Natural killer cell (primary cell): ENCODE measurements around the gene KCNH1. TPM values are rescaled to one million over a fixed set of nuclear protein-coding genes. Genes with fewer than 3 reads are reported as not detected.

Source experiments
- ATAC-seq, 3 donors: fragments of 150-1000 bp in 2 of 3; fragments of 200-7000 bp in 1 of 3; cut with Tn5 transposase; 1 replicate in 1 of 3; 2 replicates in 2 of 3; pipeline ENCODE4 v1.10.0; 2021; ENCODE audit warnings: mild to moderate bottlenecking in 2 of 3, moderate library complexity in 2 of 3
- DNase-seq, 2 donors: peaks; one replicate each; pipeline versions ENCODE4 v3.0.0 to v3.0.0-alpha.2; 2013 to 2021; ENCODE audit warnings: mixed read lengths in 1 of 2
- H3K27ac ChIP-seq: one replicate; pipeline ENCODE4 v1.5.1; 2013; ENCODE audit warnings: mild to moderate bottlenecking, low read length
- H3K27me3 ChIP-seq: one replicate; pipeline ENCODE4 v1.6.1; 2013; ENCODE audit warnings: low read length; ENCODE audit not compliant: control insufficient read depth, insufficient read depth
- H3K36me3 ChIP-seq: one replicate; pipeline ENCODE4 v1.6.1; 2013; ENCODE audit warnings: low read length; ENCODE audit not compliant: control insufficient read depth, insufficient read depth
- H3K4me1 ChIP-seq: one replicate; pipeline ENCODE4 v1.6.1; 2013; ENCODE audit warnings: low read length; ENCODE audit not compliant: control insufficient read depth, insufficient read depth
- H3K4me3 ChIP-seq: one replicate; pipeline ENCODE4 v1.5.1; 2013; ENCODE audit warnings: low read length
- H3K9me3 ChIP-seq: one replicate; pipeline ENCODE4 v1.6.1; 2013; ENCODE audit warnings: low read length; ENCODE audit not compliant: control insufficient read depth, insufficient read depth
- H3K27ac Mint-ChIP-seq, 2 donors: one replicate each; pipeline ENCODE4 v1.8.0; 2022; ENCODE audit warnings: mild to moderate bottlenecking in 2 of 2, mixed read lengths in 2 of 2, moderate library complexity in 1 of 2
- H3K27me3 Mint-ChIP-seq, 2 donors: one replicate each; pipeline ENCODE4 v1.8.0; 2022; ENCODE audit warnings: low read depth in 2 of 2, mixed read lengths in 2 of 2
- H3K36me3 Mint-ChIP-seq: one replicate; pipeline ENCODE4 v1.8.0; 2022; ENCODE audit warnings: mixed read lengths
- H3K4me1 Mint-ChIP-seq, 2 donors: one replicate each; pipeline ENCODE4 v1.8.0; 2022; ENCODE audit warnings: mixed read lengths in 2 of 2
- H3K4me3 Mint-ChIP-seq: one replicate; pipeline ENCODE4 v1.8.0; 2022; ENCODE audit warnings: mild to moderate bottlenecking, moderate library complexity, mixed read lengths
- H3K9me3 Mint-ChIP-seq, 2 donors: one replicate each; pipeline ENCODE4 v1.8.0; 2022; ENCODE audit warnings: mixed read lengths in 2 of 2
- CTCF ChIP-seq: fragments of 200-600 bp; IDR thresholded peaks from one replicate; pipeline ENCODE4 v1.8.0; 2022; ENCODE audit warnings: antibody characterized with exemption
- whole genome bisulfite sequencing: methylation state at CpG from one replicate; pipeline ENCODE4 v1.1.7; 2013; ENCODE audit warnings: missing lambda C conversion rate; ENCODE audit not compliant: insufficient coverage; 5-methylcytosine and 5-hydroxymethylcytosine counted together
- intact Hi-C: fragments of 100-400 bp; cut with micrococcal nuclease; formaldehyde crosslinking; loops from one replicate; pipeline ENCODE4 v1.14.2; 2022
- total RNA-seq, 4 donors: library from RNA; stranded (reverse); fragments of 120-200 nt in 1 of 4; gene quantifications; one replicate each; pipeline versions ENCODE4 v1.2.3 to v1.2.4, GENCODE V29; 2013 to 2022

Gene KCNH1
- total RNA-seq, 3 donors from 2014 or later (not counting 1 experiment from before 2014, with no cell fraction given) = not detected

GRCh38 chr1:210944252-210944651 is 189.7 kb downstream of the KCNH1 start:
- Mint-ChIP-seq H3K9me3 (no peaks in the 10 kb centered on the region), H3K36me3 (no peaks in the 10 kb centered on the region), H3K27me3 (peaks cover 0 to 9% of the 10 kb centered on the region in 2 donors), H3K27ac (no peak overlapping the region), H3K4me3 (no peak overlapping the region), H3K4me1 (peaks cover 5 to 6% of the 10 kb centered on the region in 2 donors)
- no peak for DNase-seq
- Histone ChIP-seq H3K36me3 (no peaks in the 10 kb centered on the region), H3K4me1 (no peaks in the 10 kb centered on the region), H3K27me3 (no peaks in the 10 kb centered on the region), H3K9me3 (no peaks in the 10 kb centered on the region), H3K27ac (no peak overlapping the region), H3K4me3 (no peak overlapping the region)
- 41% methylated on average over 2 of the region's 2 CpGs for WGBS
- intact Hi-C loops = no loop called here
- ATAC-seq = no peak
- no peak for TF ChIP-seq CTCF

- no peaks in the 10 kb centered on the region for H3K9me3 Mint-ChIP-seq
- no peak overlapping the region for H3K27ac Mint-ChIP-seq
- intact Hi-C loops = no loop called here
Observed at GRCh38 chr1:210942513-210942912, 191.4 kb downstream of the KCNH1 start.

GRCh38 chr1:210940081-210940617 is 193.8 kb downstream of the KCNH1 start:
- no peaks in the 10 kb centered on the region for H3K36me3 ChIP-seq
- H3K4me1 ChIP-seq = no peaks in the 10 kb centered on the region
- DNase-seq (no peak), ATAC-seq (no peak)
- no peak overlapping the region for H3K4me3 ChIP-seq
- no peak overlapping the region for H3K27ac ChIP-seq
- Mint-ChIP-seq H3K9me3 (no peaks in the 10 kb centered on the region), H3K4me1 (peaks cover 5 to 6% of the 10 kb centered on the region in 2 donors), H3K36me3 (no peaks in the 10 kb centered on the region), H3K4me3 (no peak overlapping the region), H3K27me3 (no peaks in the 10 kb centered on the region), H3K27ac (no peak overlapping the region)
- no peaks in the 10 kb centered on the region for H3K9me3 ChIP-seq
- no peaks in the 10 kb centered on the region for H3K27me3 ChIP-seq
- 6% methylated on average over 1 of the region's 1 CpG for WGBS
- intact Hi-C loops = no loop called here
- no peak for TF ChIP-seq CTCF

More at GRCh38 chr1:210942513-210942912, 191.4 kb downstream of the KCNH1 start:
- 100% methylated on average over 1 of the region's 2 CpGs for WGBS
- Mint-ChIP-seq H3K4me1 (peaks cover 5 to 6% of the 10 kb centered on the region in 2 donors), H3K36me3 (no peaks in the 10 kb centered on the region), H3K4me3 (no peak overlapping the region), H3K27me3 (peaks cover 0 to 7% of the 10 kb centered on the region in 2 donors)
- Histone ChIP-seq H3K4me3 (no peak overlapping the region), H3K36me3 (no peaks in the 10 kb centered on the region), H3K9me3 (no peaks in the 10 kb centered on the region), H3K27ac (no peak overlapping the region), H3K4me1 (no peaks in the 10 kb centered on the region), H3K27me3 (no peaks in the 10 kb centered on the region)
- TF ChIP-seq CTCF = no peak
- ATAC-seq (no peak), DNase-seq (no peak)

- Histone ChIP-seq H3K9me3 (no peaks in the 10 kb centered on the region), H3K36me3 (no peaks in the 10 kb centered on the region), H3K4me3 (no peak overlapping the region), H3K4me1 (no peaks in the 10 kb centered on the region), H3K27ac (no peak overlapping the region), H3K27me3 (no peaks in the 10 kb centered on the region)
- Mint-ChIP-seq H3K4me1 (peaks cover 5 to 6% of the 10 kb centered on the region in 2 donors), H3K9me3 (no peaks in the 10 kb centered on the region), H3K36me3 (no peaks in the 10 kb centered on the region), H3K4me3 (no peak overlapping the region), H3K27me3 (no peaks in the 10 kb centered on the region), H3K27ac (no peak overlapping the region)
- 84% methylated on average over 1 of the region's 3 CpGs for WGBS
- intact Hi-C loops = no loop called here
- ATAC-seq (no peak), DNase-seq (no peak)
- TF ChIP-seq CTCF = no peak
Observed at GRCh38 chr1:210938416-210938925, 195.5 kb downstream of the KCNH1 start.
